Adrenal gland (tissue), 12 donors: ENCODE data around the gene TTC33. TPM values are rescaled to one million over a fixed set of nuclear protein-coding genes. Genes with fewer than 3 reads are reported as not detected.

ENCODE experiments used
- DNase-seq, 7 donors: peaks; one replicate each; pipeline ENCODE4 v3.0.0-alpha.2; 2019 to 2020
- H3K27ac ChIP-seq, 5 donors: fragments of 200-600 bp; sonication (generic) in 4 of 5; 1 replicate in 3 of 5; 2 replicates in 2 of 5; pipeline versions ENCODE4 v1.5.1 to v1.8.0; 2016 to 2020; ENCODE audit warnings: mild to moderate bottlenecking in 1 of 5
- H3K27me3 ChIP-seq: fragments of 200-600 bp; 2 replicates; pipeline ENCODE4 v1.8.0; 2021
- H3K36me3 ChIP-seq, 2 donors: fragments of 200-600 bp; replicated peaks in 1 of 2; 1 replicate in 1 of 2; 2 replicates in 1 of 2; pipeline versions ENCODE4 v1.5.1 to v1.8.0; 2018 to 2022
- H3K4me1 ChIP-seq, 2 donors: fragments of 200-600 bp; replicated peaks in 1 of 2; 1 replicate in 1 of 2; 2 replicates in 1 of 2; pipeline versions ENCODE4 v1.5.1 to v1.8.0; 2018 to 2021
- H3K4me3 ChIP-seq, 4 donors: fragments of 200-600 bp; sonication (generic) in 3 of 4; one replicate each; pipeline ENCODE4 v1.5.1; 2016 to 2018
- H3K9me3 ChIP-seq, 3 donors: fragments of 200-600 bp; sonication (generic) in 1 of 3; replicated peaks in 1 of 3; 1 replicate in 2 of 3; 2 replicates in 1 of 3; pipeline versions ENCODE4 v1.5.1 to v1.8.0; 2016 to 2021
- POLR2A ChIP-seq, 2 donors: fragments of 450-650 bp; IDR thresholded peaks; one replicate each; pipeline ENCODE4 v1.6.1; 2017; ENCODE audit warnings: antibody characterized with exemption in 2 of 2, mild to moderate bottlenecking in 2 of 2, moderate library complexity in 1 of 2
- WGBS, 4 donors: extraction: QIAGEN DNeasy Blood & Tissue Kit in 2 of 4; methylation state at CpG; one replicate each; pipeline versions ENCODE4 v1.1.5 to v1.1.7; 2013 to 2017; 5-methylcytosine and 5-hydroxymethylcytosine counted together
- intact Hi-C, 2 donors: fragments of 100-400 bp; cut with DNase I; formaldehyde crosslinking; loops; one replicate each; pipeline versions ENCODE4 v1.14.1 to v1.15.0; 2022 to 2023
- polyA plus RNA-seq, 3 donors: library from polyadenylated mRNA; stranded (reverse); fragments of 200-250 nt in 2 of 3; fragments of 350-450 nt in 1 of 3; fragmentation: Illumina TruSeq in 1 of 3; extraction: RNeasy Lipid Tissue Mini Kit (QIAGEN cat#74804) in 1 of 3; gene quantifications; one replicate each; pipeline ENCODE4 v1.2.3, GENCODE V29; 2013 to 2014
- total RNA-seq, 9 donors: library from RNA; depleted of rRNA in 4 of 9; stranded (reverse); fragments of >200 nt in 4 of 9; fragments of 120-200 nt in 1 of 9; fragmentation: NEBNext Ultra II Directional in 1 of 9; extraction: Animal tissue kit (Norgen Biotek cat#: 25700) in 1 of 9; gene quantifications; one replicate each; pipeline versions ENCODE4 v1.1.0 to v1.2.4, GENCODE V29; 2013 to 2023
- TF ChIP-seq, protein P1 (sequence below), 6 experiments: fragments of 450-650 bp in 4 of 6; fragments of 200-600 bp in 2 of 6; sonication (generic) in 1 of 6; IDR thresholded peaks; 1 replicate in 5 of 6; 2 replicates in 1 of 6; pipeline versions ENCODE4 v1.5.1 to v1.8.0; 2016 to 2021; ENCODE audit warnings: antibody characterized with exemption in 6 of 6, mild to moderate bottlenecking in 2 of 6, moderate library complexity in 1 of 6
- donor health status: healthy with polysubstance abuse.
- donor health status: Bipolar disorder and iron deficiency.
- donor health status: DM: yes; HTN: yes; CAD: no.
- donor health status: DM: no; HTN: no; CAD: no.
- donor health status: DM: no; HTN: no; CAD: no.
- donor health status: DM: yes; HTN: yes; CAD: no.

Gene TTC33
- total and polyA plus RNA-seq, 12 donors = 5.8 to 33.5 (median 15.3) TPM

DNA sequence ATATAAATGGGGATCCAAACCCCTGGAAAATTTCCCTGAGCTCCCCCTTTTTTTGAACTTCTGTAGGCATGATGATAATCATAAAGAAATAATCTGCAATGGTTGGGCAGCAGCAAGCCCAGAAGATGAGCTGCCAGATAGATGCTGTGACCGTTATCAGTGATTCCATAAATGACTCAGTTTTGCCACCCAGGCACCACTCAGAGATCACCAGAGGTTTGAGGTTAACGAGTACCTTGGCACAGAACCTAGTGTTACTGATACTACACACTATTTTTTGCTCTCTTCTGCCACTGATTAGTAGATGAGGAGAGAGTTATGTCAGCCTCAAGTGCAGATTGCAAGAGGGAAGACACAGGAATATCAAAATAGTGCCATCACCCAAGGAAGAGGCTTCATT is 275.4 kb downstream of the TTC33 start:
- no peak overlapping the region for H3K4me3 ChIP-seq
- no peak for DNase-seq
- TF ChIP-seq POLR2A (IDR thresholded peaks at IDR 0.05) = no peak
- TF ChIP-seq, protein P1, sequence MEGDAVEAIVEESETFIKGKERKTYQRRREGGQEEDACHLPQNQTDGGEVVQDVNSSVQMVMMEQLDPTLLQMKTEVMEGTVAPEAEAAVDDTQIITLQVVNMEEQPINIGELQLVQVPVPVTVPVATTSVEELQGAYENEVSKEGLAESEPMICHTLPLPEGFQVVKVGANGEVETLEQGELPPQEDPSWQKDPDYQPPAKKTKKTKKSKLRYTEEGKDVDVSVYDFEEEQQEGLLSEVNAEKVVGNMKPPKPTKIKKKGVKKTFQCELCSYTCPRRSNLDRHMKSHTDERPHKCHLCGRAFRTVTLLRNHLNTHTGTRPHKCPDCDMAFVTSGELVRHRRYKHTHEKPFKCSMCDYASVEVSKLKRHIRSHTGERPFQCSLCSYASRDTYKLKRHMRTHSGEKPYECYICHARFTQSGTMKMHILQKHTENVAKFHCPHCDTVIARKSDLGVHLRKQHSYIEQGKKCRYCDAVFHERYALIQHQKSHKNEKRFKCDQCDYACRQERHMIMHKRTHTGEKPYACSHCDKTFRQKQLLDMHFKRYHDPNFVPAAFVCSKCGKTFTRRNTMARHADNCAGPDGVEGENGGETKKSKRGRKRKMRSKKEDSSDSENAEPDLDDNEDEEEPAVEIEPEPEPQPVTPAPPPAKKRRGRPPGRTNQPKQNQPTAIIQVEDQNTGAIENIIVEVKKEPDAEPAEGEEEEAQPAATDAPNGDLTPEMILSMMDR (IDR thresholded peaks at IDR 0.05) = no peak
- no peak overlapping the region for H3K27ac ChIP-seq
- no peaks in the 10 kb centered on the region for H3K27me3 ChIP-seq
- no peaks in the 10 kb centered on the region for H3K9me3 ChIP-seq
- intact Hi-C loops = no loop called here
- no peaks in the 10 kb centered on the region for H3K4me1 ChIP-seq
- WGBS, 4 donors = 51 to 76% (median 65%) methylated on average over 2 of the region's 2 CpGs
- H3K36me3 ChIP-seq = no peaks in the 10 kb centered on the region

DNA sequence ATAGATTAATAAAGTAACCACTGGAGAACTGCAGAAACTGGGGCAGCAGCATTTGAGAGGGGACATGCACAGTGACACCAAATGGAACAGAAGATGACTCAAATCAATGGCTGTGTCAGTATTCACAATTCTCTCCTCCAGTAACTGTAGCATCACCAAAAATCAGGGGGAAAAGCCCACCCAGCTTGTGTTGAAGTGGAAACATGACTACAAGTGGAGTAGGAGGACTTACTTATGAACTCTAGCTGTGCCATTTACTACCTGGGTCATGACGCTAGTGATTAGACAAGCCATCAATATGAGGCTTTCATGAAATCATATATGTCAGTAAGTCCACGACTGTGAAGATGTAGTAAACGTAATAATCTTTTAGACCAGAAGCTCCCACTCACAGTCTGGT is 275.8 kb downstream of the TTC33 start:
- no peaks in the 10 kb centered on the region for H3K27me3 ChIP-seq
- H3K4me3 ChIP-seq = no peak overlapping the region
- intact Hi-C loops = no loop called here

DNA sequence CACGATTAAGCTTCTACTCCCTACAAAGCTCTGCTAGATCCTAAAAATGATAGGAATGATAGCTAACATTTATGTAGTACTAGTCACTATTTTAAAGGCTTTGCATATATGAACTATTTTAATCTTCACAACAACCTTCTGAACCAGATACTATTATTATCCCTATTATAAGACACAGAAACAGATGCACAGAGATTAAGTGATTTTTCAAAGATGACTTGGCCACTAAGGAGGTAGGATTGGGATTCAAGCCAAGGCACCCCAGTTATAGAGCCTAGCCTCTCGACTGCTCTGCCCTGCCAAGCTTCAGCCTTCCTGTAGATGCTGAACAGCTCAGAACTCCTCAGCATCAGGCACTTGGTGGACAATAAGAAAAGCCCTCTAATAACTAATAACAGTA is 277.0 kb downstream of the TTC33 start:
- H3K4me1 ChIP-seq = no peaks in the 10 kb centered on the region
- no peaks in the 10 kb centered on the region for H3K9me3 ChIP-seq
- DNase-seq = no peak
- no peaks in the 10 kb centered on the region for H3K27me3 ChIP-seq
- no peak overlapping the region for H3K27ac ChIP-seq
- intact Hi-C loops = no loop called here
- H3K4me3 ChIP-seq = no peak overlapping the region
- no peak for TF ChIP-seq POLR2A (IDR thresholded peaks at IDR 0.05)
- TF ChIP-seq, protein P1 (IDR thresholded peaks at IDR 0.05) = no peak
- 73 to 84% (median 75%) methylated on average over 2 of the region's 2 CpGs for WGBS, 4 donors
- H3K36me3 ChIP-seq = no peaks in the 10 kb centered on the region

More for the DNA sequence above, 275.8 kb downstream of the TTC33 start:
- WGBS, 4 donors = 41 to 59% (median 48%) methylated on average over 3 of the region's 3 CpGs
- Histone ChIP-seq H3K9me3 (no peaks in the 10 kb centered on the region), H3K4me1 (no peaks in the 10 kb centered on the region), H3K27ac (no peak overlapping the region), H3K36me3 (no peaks in the 10 kb centered on the region)
- DNase-seq = no peak
- TF ChIP-seq POLR2A (IDR thresholded peaks at IDR 0.05) = no peak
- TF ChIP-seq, protein P1 (IDR thresholded peaks at IDR 0.05) = no peak

DNA sequence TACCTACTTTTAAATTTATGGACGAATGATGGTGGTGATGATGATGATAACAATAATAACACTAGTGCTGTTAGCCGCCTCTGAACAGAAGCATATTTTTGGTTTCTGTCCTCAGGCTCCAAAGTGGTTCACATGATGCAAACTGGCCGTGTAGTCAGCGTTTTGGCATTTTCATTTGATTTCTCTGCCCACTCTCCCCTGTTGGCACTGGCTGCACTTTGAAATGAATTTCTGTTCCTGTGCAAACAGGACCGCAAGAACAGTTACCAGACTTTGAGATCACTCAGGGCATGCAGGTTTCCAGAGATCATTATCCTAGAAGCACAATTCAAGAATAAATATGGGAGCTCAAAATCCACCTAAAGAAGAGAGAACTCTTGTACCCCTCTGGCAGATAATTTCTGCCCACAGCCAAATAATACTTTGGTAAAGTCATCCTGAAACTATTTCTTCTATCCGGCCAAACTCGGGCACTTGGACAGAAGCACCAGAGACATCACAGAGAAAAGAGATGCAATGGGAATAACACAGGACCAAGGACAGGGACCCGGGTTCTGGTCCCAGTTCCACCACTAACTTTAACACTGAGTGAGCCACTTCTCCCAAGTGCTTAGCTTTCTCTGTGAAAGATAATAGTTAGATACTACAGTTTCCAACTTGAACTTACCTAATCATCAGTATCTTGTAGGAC is 277.8 kb downstream of the TTC33 start:
- no peaks in the 10 kb centered on the region for H3K9me3 ChIP-seq
- no peaks in the 10 kb centered on the region for H3K4me1 ChIP-seq
- TF ChIP-seq POLR2A (IDR thresholded peaks at IDR 0.05) = no peak
- TF ChIP-seq, protein P1 (IDR thresholded peaks at IDR 0.05) = no peak
- no peaks in the 10 kb centered on the region for H3K36me3 ChIP-seq
- intact Hi-C loops = no loop called here
- 71 to 75% (median 72%) methylated on average over 8 of the region's 8 CpGs for WGBS, 4 donors
- no peak for DNase-seq
- H3K27ac ChIP-seq = no peak overlapping the region
- H3K27me3 ChIP-seq = no peaks in the 10 kb centered on the region
- H3K4me3 ChIP-seq = no peak overlapping the region
